Measurements from ENCODE around the gene AGTPBP1.
A peak's percentile ranks its signal among the peaks of the same experiment; 100 is the strongest.

- no peak for TF ChIP-seq TAF1 (IDR thresholded peaks at IDR 0.05; ENCODE audit: low read depth, low read length)
- no peak for TF ChIP-seq MAFK (IDR thresholded peaks at IDR 0.05; ENCODE audit: low read depth, low read length)
- TF ChIP-seq ZNF274 (IDR thresholded peaks at IDR 0.05; ENCODE audit: borderline replicate concordance, extremely low read depth, low read length): no peak
- TF ChIP-seq, protein P1, sequence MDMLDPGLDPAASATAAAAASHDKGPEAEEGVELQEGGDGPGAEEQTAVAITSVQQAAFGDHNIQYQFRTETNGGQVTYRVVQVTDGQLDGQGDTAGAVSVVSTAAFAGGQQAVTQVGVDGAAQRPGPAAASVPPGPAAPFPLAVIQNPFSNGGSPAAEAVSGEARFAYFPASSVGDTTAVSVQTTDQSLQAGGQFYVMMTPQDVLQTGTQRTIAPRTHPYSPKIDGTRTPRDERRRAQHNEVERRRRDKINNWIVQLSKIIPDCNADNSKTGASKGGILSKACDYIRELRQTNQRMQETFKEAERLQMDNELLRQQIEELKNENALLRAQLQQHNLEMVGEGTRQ (IDR thresholded peaks at IDR 0.05; ENCODE audit: low read length): no peak
- no peak for TF ChIP-seq RNF2 (IDR thresholded peaks at IDR 0.05; ENCODE audit: borderline replicate concordance, low read depth, low read length, missing control alignments, poor library complexity, severe bottlenecking)
- no peak for TF ChIP-seq POLR2AphosphoS5 (IDR thresholded peaks at IDR 0.05; ENCODE audit: low read depth, low read length)
- TF ChIP-seq CTCF (IDR thresholded peaks at IDR 0.05; ENCODE audit: control extremely low read depth in 1 of 3, insufficient read depth in 1 of 3, low read depth in 1 of 3, low read length in 3 of 3): peak in 1 of 3 experiments; percentile 15; a peak in 1 of 4 replicates
- TF ChIP-seq SP2 (IDR thresholded peaks at IDR 0.05; ENCODE audit: low read length): no peak
- TF ChIP-seq RAD21 (IDR thresholded peaks at IDR 0.05 in 1 of 2, conservative IDR thresholded peaks at IDR 0.05 in 1 of 2; ENCODE audit: low read depth in 2 of 2, low read length in 2 of 2): no peak
These were observed 238.7 kb downstream of the AGTPBP1 start for GRCh38 chr9:85502815-85503655.

Data from H1 (cell line).